ENCODE measurements around the gene OS9. TPM values are rescaled to one million over a fixed set of nuclear protein-coding genes. Genes with fewer than 3 reads are reported as not detected.

The OS9 gene
- total RNA-seq, 6 donors from 2014 or later, result 171 to 305 (median 278) TPM

DNA sequence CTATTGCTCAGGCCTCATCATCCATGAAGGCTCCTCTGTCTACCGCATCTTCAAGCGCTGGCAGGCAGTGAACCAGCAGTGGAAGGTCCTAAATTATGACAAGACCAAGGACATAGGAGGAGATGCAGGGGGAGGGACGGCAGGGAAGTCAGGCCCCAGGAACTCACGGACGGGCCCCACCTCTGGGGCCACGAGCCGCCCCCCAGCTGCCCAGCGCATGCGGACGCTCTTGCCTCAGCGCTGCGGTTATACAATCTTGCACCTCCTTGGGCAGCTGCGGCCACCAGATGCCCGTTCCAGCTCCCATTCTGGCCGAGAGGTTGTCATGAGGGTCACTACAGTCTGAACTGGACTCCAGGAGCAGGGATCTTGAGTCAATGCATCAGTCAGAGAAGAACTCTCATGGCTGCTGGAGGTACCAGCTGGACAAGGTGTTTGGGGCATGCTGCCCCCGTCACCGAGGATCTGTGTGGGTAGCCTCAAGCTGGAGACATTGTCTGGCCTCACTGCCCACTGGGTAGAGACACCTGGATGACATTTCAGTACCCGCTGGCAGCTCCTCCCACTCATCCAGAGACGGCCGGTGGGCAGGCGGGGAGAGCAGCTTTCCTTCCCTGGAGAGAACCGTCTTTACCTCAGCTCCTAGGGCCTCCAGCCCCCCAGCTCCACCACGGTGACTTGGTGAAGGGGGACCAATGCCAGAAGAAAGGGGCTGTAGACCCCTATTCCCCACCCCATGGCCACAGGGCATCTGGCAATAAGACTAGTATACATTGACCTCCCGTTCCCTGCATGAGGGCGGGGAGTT, 64.8 kb downstream of the OS9 start:
- TF ChIP-seq POLR2A (IDR thresholded peaks at IDR 0.05) (no peak), EP300 (IDR thresholded peaks at IDR 0.05) (no peak), POLR2AphosphoS5 (IDR thresholded peaks at IDR 0.05) (no peak)
- TF ChIP-seq, protein P1, sequence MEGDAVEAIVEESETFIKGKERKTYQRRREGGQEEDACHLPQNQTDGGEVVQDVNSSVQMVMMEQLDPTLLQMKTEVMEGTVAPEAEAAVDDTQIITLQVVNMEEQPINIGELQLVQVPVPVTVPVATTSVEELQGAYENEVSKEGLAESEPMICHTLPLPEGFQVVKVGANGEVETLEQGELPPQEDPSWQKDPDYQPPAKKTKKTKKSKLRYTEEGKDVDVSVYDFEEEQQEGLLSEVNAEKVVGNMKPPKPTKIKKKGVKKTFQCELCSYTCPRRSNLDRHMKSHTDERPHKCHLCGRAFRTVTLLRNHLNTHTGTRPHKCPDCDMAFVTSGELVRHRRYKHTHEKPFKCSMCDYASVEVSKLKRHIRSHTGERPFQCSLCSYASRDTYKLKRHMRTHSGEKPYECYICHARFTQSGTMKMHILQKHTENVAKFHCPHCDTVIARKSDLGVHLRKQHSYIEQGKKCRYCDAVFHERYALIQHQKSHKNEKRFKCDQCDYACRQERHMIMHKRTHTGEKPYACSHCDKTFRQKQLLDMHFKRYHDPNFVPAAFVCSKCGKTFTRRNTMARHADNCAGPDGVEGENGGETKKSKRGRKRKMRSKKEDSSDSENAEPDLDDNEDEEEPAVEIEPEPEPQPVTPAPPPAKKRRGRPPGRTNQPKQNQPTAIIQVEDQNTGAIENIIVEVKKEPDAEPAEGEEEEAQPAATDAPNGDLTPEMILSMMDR (IDR thresholded peaks at IDR 0.05), result no peak
- WGBS, 2 donors, result 88 to 95% methylated on average over 8 to 25 of the region's 25 CpGs
- Histone ChIP-seq H3K27ac (no peak overlapping the region), H3K4me1 (peaks cover 10 to 28% (median 25%) of the 10 kb centered on the region in 4 donors), H3K4me3 (no peak overlapping the region), H3K9me3 (no peaks in the 10 kb centered on the region), H3K27me3 (peaks cover 0 to under 1% (median 0%) of the 10 kb centered on the region in 4 donors), H3K36me3 (peaks cover 0 to 16% (median 12%) of the 10 kb centered on the region in 4 donors)
- ATAC-seq (ENCODE audit: low FRiP score in 2 of 2), result no peak
- peak in 1 of 2 donors; percentile 64 for DNase-seq

DNA sequence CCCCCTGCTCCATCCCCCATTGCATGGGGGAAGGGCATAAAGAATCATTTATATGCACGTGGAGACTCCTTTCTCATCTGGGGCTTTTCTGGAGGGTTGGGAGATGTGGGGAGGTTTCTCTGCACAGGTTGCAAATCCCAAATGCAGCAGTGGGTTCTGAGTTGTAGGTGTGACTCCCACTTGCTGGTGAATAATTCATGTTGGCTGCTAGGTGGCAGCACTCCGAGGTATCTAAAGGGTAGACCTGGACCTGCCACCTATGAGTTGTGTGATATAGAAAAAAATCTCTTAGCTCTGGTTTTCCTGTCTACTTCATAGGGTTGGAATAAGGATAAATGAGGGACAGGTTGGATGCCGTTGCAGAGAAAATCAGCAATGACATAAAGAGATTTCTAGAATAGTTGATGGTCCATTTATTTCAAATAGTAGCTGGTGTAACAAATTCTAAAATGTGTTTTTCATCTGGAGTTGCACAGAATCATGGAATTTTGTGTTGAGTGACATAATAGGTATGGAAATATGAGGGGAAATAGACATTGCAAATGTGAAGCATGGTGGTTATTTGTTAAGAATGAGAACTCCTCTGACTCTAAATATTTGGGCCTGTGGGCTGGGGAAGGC, 65.5 kb downstream of the OS9 start:
- WGBS, 2 donors, result 45 to 46% methylated on average over 2 to 3 of the region's 3 CpGs
- H3K27ac ChIP-seq, result no peak overlapping the region
- TF ChIP-seq, protein P1 (IDR thresholded peaks at IDR 0.05), result peak in 5 of 6 experiments; percentile 14 to 33 (median 19)
- no peak for TF ChIP-seq POLR2AphosphoS5 (IDR thresholded peaks at IDR 0.05)
- H3K27me3 ChIP-seq, result peaks cover 0 to 8% (median 3%) of the 10 kb centered on the region in 4 donors
- H3K4me1 ChIP-seq, result peaks cover 9 to 23% (median 20%) of the 10 kb centered on the region in 4 donors
- H3K9me3 ChIP-seq, result no peaks in the 10 kb centered on the region
- no peak for ATAC-seq (ENCODE audit: low FRiP score in 2 of 2)
- no peak for DNase-seq
- no peak overlapping the region for H3K4me3 ChIP-seq
- H3K36me3 ChIP-seq, result peaks cover 0 to 16% (median 12%) of the 10 kb centered on the region in 4 donors

DNA sequence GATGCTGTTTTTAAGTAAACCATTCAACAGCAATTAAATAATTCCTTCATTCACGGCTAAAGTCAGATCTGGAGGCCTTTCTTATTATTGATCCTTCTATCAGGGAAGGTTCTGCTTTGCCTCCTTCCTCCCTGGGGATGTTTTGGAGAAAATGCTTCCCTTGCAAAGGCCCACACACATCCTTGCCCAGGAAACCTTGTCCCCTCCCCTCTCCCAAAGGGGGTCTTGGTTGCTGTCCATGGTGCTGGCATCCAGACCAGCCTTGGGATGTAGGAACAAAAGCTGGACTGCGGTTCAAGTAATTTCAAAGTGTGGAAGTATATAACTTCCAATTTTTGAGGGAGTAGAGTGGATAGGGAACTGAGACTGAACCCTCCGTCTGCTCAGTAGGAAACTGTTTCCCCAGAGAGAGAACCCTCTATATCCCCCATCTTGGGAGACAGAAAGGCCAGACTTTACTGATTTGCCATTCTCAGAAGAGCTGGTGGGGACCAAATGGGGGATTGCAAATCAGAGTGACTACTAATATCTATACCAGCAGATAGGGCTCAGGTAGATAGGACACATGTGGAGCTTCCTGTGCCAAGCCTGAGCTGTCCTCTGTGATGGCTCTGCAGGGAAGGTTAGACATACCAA, 66.5 kb downstream of the OS9 start:
- no peak for ATAC-seq (ENCODE audit: low FRiP score in 2 of 2)
- H3K36me3 ChIP-seq, result peaks cover 0 to 16% (median 12%) of the 10 kb centered on the region in 4 donors

DNA sequence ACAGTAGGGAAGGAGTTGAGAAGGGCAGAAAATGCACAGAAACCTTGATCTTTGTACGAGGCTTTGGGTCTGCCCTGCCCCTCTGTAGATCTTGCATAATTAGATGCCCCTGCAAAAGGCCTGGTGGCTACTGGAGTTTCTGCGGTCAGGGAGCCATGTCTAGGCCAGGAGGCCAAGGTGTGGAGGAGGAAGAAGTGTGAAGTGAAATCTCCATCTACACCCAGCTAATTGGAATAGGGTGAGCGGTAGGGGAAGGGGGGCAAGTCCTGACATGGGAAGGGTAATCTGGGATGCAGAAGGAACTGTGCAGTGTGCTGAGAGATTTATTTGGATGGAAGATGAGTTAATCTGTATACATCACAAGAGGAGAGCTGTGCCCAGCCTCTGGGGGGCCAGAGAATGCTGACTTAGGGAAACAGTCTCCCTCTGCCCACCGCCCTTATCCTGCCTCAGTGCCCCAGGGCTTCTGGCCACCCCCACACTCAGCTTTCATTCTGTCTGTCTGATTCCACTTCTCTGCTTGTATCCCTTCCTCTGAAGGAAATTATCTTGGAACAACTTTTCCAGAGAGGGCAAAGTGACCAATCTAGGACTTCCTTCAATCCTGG, 67.6 kb downstream of the OS9 start:
- peaks cover 0 to 16% (median 12%) of the 10 kb centered on the region in 4 donors for H3K36me3 ChIP-seq
- H3K27me3 ChIP-seq, result peaks cover 0 to 24% (median 16%) of the 10 kb centered on the region in 4 donors
- no peaks in the 10 kb centered on the region for H3K9me3 ChIP-seq
- DNase-seq (no peak), ATAC-seq (ENCODE audit: low FRiP score in 2 of 2) (no peak)
- no peak overlapping the region for H3K27ac ChIP-seq
- H3K4me1 ChIP-seq, result peaks cover 22 to 31% (median 29%) of the 10 kb centered on the region in 4 donors
- no peak for TF ChIP-seq EP300 (IDR thresholded peaks at IDR 0.05)
- TF ChIP-seq POLR2A (IDR thresholded peaks at IDR 0.05), result no peak
- TF ChIP-seq POLR2AphosphoS5 (IDR thresholded peaks at IDR 0.05), result no peak
- TF ChIP-seq, protein P1 (IDR thresholded peaks at IDR 0.05), result no peak
- no peak overlapping the region for H3K4me3 ChIP-seq
- WGBS, 2 donors, result 94 to 100% methylated on average over 4 of the region's 4 CpGs

More for the DNA sequence above, 66.5 kb downstream of the OS9 start:
- Histone ChIP-seq H3K4me1 (peaks cover 17 to 29% (median 26%) of the 10 kb centered on the region in 4 donors), H3K9me3 (no peaks in the 10 kb centered on the region), H3K4me3 (no peak overlapping the region), H3K27ac (no peak overlapping the region), H3K27me3 (peaks cover 0 to 18% (median 10%) of the 10 kb centered on the region in 4 donors)
- TF ChIP-seq, protein P1 (IDR thresholded peaks at IDR 0.05), result no peak
- 93 to 95% methylated on average over 3 of the region's 3 CpGs for WGBS, 2 donors
- DNase-seq, result no peak
